HepG2 (cell line): ENCODE measurements around the gene ARHGEF3. TPM values are rescaled to one million over a fixed set of nuclear protein-coding genes. Genes with fewer than 3 reads are reported as not detected.
A peak's percentile ranks its signal among the peaks of the same experiment; 100 is the strongest.

Experiments
- AHDC1 ChIP-seq: sonication (generic); formaldehyde crosslinking; IDR thresholded peaks from 2 replicates; pipeline ENCODE4 v1.5.1; 2020; ENCODE audit warnings: mild to moderate bottlenecking, missing genetic modification reagents, borderline replicate concordance
- BHLHE40 ChIP-seq: IDR thresholded peaks from 2 replicates; pipeline ENCODE4 v1.6.1; 2011; ENCODE audit warnings: low read length, improper control_type of control experiment
- JUN ChIP-seq: sonication (generic); formaldehyde crosslinking; IDR thresholded peaks from 2 replicates; pipeline ENCODE4 v1.4.0; 2020; ENCODE audit warnings: mild to moderate bottlenecking, missing genetic modification reagents
- KDM3A ChIP-seq: IDR thresholded peaks from 2 replicates; pipeline ENCODE4 v1.6.1; 2018; ENCODE audit warnings: low read depth, missing compliant biosample characterization
- NFAT5 ChIP-seq: sonication (generic); formaldehyde crosslinking; IDR thresholded peaks from 2 replicates; pipeline ENCODE4 v1.4.0; 2020; ENCODE audit warnings: missing genetic modification reagents
- PAX8 ChIP-seq: sonication (generic); formaldehyde crosslinking; IDR thresholded peaks from 2 replicates; pipeline ENCODE4 v1.8.0; 2022; ENCODE audit warnings: mild to moderate bottlenecking, missing genetic modification reagents, borderline replicate concordance
- RBAK ChIP-seq: sonication (generic); formaldehyde crosslinking; IDR thresholded peaks from 2 replicates; pipeline ENCODE4 v1.5.1; 2020; ENCODE audit warnings: mild to moderate bottlenecking, missing genetic modification reagents
- ZNF382 ChIP-seq: sonication (generic); formaldehyde crosslinking; IDR thresholded peaks from 2 replicates; pipeline ENCODE4 v1.5.0; 2020; ENCODE audit warnings: missing genetic modification reagents, mild to moderate bottlenecking, borderline replicate concordance
- ZNF567 ChIP-seq: sonication (generic); formaldehyde crosslinking; IDR thresholded peaks from 2 replicates; pipeline ENCODE4 v1.8.1; 2023; ENCODE audit warnings: mild to moderate bottlenecking, missing genetic modification reagents, borderline replicate concordance
- ZNF589 ChIP-seq: sonication (generic); formaldehyde crosslinking; conservative IDR thresholded peaks from 2 replicates; pipeline ENCODE4 v1.8.0; 2022; ENCODE audit warnings: mild to moderate bottlenecking, moderate library complexity, missing genetic modification reagents
- ZNF646 ChIP-seq: sonication (generic); formaldehyde crosslinking; IDR thresholded peaks from 2 replicates; pipeline ENCODE4 v1.9.0; 2021; ENCODE audit warnings: mild to moderate bottlenecking, missing genetic modification reagents
- polyA plus RNA-seq, 8 experiments: library from polyadenylated mRNA; depleted of rRNA in 3 of 8; stranded (reverse) in 7 of 8; unstranded in 1 of 8; fragments of >200 nt; fragmentation: Illumina TruSeq in 4 of 8; extraction: Trizol in 4 of 8; gene quantifications; 2 replicates each; pipeline versions ENCODE4 v1.2.1 to v1.2.3, GENCODE V29; 2011 to 2016; ENCODE audit warnings: low read depth in 4 of 8, missing spikeins in 1 of 8, mixed read lengths in 1 of 8; ENCODE audit not compliant: insufficient read depth in 1 of 8
- total RNA-seq, 5 experiments: library from RNA; depleted of rRNA; stranded (reverse); fragments of >200 nt; fragmentation: Illumina TruSeq; extraction: Trizol; gene quantifications; 2 replicates each; pipeline ENCODE4 v1.2.3, GENCODE V29; 2016; ENCODE audit warnings: low read depth in 1 of 5

Gene ARHGEF3
- total and polyA plus RNA-seq, 2 of the 13 experiments (the other 11 are each of a cell fraction or from before 2014, with no cell fraction given) = 14.8 to 23.1 TPM

- TF ChIP-seq ZNF382 (CRISPR knock-in tag) = no peak
- no peak for TF ChIP-seq KDM3A (CRISPR knock-in tag)
- TF ChIP-seq ZNF567 (CRISPR knock-in tag) = no peak
- TF ChIP-seq PAX8 (CRISPR knock-in tag) = no peak
- no peak for TF ChIP-seq ZNF589
- TF ChIP-seq RBAK = no peak
- TF ChIP-seq ZNF646 (CRISPR knock-in tag) = no peak
- TF ChIP-seq AHDC1 (CRISPR knock-in tag) = no peak
- peak; percentile 88 for TF ChIP-seq NFAT5 (CRISPR knock-in tag)
- TF ChIP-seq BHLHE40 = no peak
- TF ChIP-seq JUN (CRISPR knock-in tag) = no peak
Measured at GRCh38 chr3:56683122-56683817, 118.5 kb downstream of the ARHGEF3 start, which contains the start of gene TASOR (continued).
